Erythroblast (primary cell): ENCODE measurements around the gene PPAN.

Source experiments
- GATA1 ChIP-seq: IDR thresholded peaks from 2 replicates; pipeline ENCODE4 v1.6.1; 2011; ENCODE audit warnings: low read depth, mild to moderate bottlenecking, control low read depth, low read length, moderate library complexity
- POLR2A ChIP-seq: IDR thresholded peaks from 2 replicates; pipeline ENCODE4 v1.6.1; 2011; ENCODE audit warnings: mild to moderate bottlenecking, low read length

- TF ChIP-seq POLR2A = no peak
- no peak for TF ChIP-seq GATA1
Observed at GRCh38 chr19:10092648-10093294, 13.4 kb upstream of the PPAN start.
